GM06990 (cell line): ENCODE measurements around the gene CCDC47.
"Not testable (repeated sequence)": the region's sequence is repeated elsewhere in the genome, so short reads cannot be mapped to it uniquely, and the experiment has no call there.

ENCODE experiments used
- DNase-seq: peaks from one replicate; pipeline ENCODE4 v3.0.0-alpha.2; 2011; ENCODE audit not compliant: insufficient read length; ENCODE audit errors: extremely low read depth
- H3K27me3 ChIP-seq: replicated peaks from 2 replicates; pipeline ENCODE4 v1.6.0; 2011; ENCODE audit warnings: low read length; ENCODE audit not compliant: control insufficient read depth, insufficient read depth
- H3K36me3 ChIP-seq: 2 replicates; pipeline ENCODE4 v1.5.1; 2011; ENCODE audit warnings: low read length; ENCODE audit not compliant: control insufficient read depth, insufficient read depth
- H3K4me3 ChIP-seq: replicated peaks from 2 replicates; pipeline ENCODE4 v1.5.1; 2011; ENCODE audit warnings: low read depth, mild to moderate bottlenecking, control low read depth, low read length
- TF ChIP-seq, protein P1 (sequence below): IDR thresholded peaks from 2 replicates; pipeline ENCODE4 v1.5.1; 2011; ENCODE audit warnings: low read length, control low read depth, mild to moderate bottlenecking, inconsistent platforms; ENCODE audit not compliant: insufficient read depth, poor library complexity, severe bottlenecking

The CCDC47 gene

DNA sequence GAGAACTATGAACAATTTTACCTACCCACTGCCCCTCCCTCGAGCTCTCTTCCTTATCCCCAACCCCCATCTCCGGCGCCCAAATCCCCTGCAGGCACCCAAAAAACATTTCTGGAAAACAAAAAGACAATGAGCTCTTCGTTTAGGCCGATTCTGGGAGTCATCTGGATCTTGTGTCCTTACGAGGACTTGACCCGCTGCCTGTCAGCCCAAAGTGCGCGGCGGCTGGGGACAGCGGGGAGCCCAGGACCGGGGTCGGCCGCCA lies 32.3 kb downstream of the CCDC47 start:
- Histone ChIP-seq H3K36me3 (peaks cover 2% of the 10 kb centered on the region), H3K4me3 (peak overlapping the region; percentile 75), H3K27me3 (no peaks in the 10 kb centered on the region)
- TF ChIP-seq, protein P1, sequence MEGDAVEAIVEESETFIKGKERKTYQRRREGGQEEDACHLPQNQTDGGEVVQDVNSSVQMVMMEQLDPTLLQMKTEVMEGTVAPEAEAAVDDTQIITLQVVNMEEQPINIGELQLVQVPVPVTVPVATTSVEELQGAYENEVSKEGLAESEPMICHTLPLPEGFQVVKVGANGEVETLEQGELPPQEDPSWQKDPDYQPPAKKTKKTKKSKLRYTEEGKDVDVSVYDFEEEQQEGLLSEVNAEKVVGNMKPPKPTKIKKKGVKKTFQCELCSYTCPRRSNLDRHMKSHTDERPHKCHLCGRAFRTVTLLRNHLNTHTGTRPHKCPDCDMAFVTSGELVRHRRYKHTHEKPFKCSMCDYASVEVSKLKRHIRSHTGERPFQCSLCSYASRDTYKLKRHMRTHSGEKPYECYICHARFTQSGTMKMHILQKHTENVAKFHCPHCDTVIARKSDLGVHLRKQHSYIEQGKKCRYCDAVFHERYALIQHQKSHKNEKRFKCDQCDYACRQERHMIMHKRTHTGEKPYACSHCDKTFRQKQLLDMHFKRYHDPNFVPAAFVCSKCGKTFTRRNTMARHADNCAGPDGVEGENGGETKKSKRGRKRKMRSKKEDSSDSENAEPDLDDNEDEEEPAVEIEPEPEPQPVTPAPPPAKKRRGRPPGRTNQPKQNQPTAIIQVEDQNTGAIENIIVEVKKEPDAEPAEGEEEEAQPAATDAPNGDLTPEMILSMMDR = no peak
- no peak for DNase-seq

DNA sequence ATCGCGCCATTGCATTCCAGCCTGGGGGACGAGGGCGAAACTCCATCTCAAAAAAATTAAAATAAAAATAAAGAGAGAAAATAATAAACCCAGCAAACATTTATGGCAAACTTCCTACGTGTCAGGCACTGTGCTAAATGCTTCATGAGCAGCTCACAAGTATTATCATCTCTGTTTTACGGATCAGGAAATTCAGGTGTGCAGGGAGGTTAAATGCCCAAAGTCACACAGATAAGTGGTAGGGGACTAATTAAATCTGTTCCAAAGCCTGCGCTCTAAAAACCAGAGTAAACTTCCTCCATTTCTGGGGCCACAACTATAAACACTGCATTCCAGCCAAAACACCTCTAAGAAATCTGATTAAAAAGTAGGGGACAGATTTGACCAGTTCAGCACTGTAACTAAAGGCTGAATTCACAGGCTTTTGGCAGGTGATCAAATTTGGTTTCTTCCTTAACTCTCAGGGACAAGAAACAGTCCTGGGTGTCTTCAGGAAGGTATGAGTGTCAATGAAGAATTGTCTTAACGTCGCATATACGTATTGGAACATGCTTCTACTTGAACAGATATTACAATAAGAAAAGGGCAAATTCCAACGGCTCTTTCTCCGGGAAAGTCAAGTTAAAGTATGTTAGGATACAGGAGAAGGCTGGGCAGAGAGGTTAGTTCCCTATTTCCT lies 32.8 kb downstream of the CCDC47 start:
- Histone ChIP-seq H3K4me3 (peak overlapping the region; percentile 75), H3K36me3 (no peaks in the 10 kb centered on the region; the same call in 1 of the 2 replicates), H3K27me3 (no peaks in the 10 kb centered on the region)
- DNase-seq = peak; percentile 6
- TF ChIP-seq, protein P1 = no peak

DNA sequence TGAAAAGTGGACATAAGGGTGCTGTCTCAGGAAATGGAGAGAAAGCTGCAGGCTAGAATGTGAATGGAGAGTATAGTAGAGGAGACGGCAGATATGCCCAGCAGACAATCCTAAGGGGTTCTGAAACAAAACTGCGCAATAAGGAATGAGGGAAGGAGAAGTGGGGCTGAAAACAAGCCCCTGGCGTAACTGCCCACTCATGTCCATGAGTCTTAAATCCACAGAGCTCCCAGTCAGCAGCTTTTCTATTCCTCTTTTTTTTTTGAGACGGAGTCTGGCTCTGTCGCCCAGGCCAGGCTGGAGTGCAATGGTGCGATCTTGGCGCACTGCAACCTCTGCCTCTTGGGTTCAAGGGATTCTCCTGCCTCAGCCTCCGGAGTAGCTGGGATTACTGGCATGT lies 37.7 kb downstream of the CCDC47 start:
- Histone ChIP-seq H3K4me3 (no peak overlapping the region), H3K36me3 (no peaks in the 10 kb centered on the region; the same call in 1 of the 2 replicates), H3K27me3 (no peaks in the 10 kb centered on the region)
- no peak for DNase-seq
- TF ChIP-seq, protein P1 = no peak

DNA sequence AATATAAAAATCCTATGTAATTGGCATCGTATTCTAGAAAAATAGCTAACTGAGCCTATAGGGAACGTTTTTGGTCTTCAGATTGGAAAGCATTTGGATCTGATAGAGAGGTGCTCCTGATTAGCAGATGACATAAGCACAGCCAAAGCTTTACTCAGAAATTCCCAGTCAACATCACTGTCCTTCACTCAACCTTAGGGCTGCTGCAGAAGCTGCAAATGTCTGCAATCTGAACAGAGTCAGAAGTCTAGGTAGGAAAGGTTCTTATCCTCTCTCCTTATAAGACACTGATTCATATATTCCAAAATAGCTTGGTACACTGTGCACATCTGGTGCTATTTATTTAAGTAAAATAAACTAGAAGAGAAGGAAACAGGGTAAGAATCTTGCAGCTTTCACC lies 51.0 kb downstream of the CCDC47 start:
- TF ChIP-seq, protein P1 = no peak
- Histone ChIP-seq H3K4me3 (no peak overlapping the region), H3K36me3 (peaks cover 3% of the 10 kb centered on the region), H3K27me3 (no peaks in the 10 kb centered on the region)
- no peak for DNase-seq

DNA sequence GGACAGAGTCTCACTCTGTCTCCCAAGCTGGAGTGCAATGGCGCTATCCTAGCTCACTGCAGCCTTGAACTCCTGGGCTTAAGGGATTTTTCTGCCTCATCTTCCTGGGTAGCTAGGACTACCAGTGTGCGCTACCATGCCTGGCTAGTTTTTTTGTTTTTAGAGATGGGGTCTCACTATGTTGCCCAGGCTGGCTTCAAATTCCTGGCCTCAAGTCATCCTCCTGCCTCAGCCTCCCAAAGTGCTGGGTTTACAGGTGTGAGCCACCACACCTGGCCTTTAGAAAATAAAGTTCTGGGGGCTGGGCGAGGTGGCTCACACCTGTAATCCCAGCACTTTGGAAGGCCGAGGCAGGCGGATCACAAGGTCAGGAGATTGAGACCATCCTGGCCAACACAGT lies 53.2 kb downstream of the CCDC47 start:
- not testable (repeated sequence) for H3K27me3 ChIP-seq, DNase-seq, H3K4me3 ChIP-seq, H3K36me3 ChIP-seq

DNA sequence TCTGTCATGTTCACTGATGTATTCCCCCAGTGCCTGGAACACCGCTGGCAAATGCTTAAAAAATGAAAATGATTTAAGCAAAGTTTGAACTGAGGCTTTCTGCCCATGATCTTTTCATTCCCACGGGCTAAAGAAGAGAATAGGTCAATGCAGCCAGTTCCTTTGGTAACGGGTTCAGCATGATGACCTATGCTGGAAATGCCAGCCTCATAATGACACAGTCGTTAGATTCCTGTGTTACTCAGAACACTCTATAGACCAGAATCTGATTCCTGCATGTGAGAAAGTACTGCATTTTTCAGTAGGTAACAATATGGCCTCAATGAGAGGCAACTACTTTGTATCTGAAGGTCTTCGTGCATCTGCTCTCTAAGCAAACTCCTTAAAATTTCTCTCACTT lies 54.4 kb downstream of the CCDC47 start:
- Histone ChIP-seq H3K36me3 (peaks cover 4% of the 10 kb centered on the region), H3K27me3 (no peaks in the 10 kb centered on the region), H3K4me3 (no peak overlapping the region)
- no peak for DNase-seq
- TF ChIP-seq, protein P1 = no peak
